ENCODE data around the gene RNF141.

The RNF141 gene

DNA sequence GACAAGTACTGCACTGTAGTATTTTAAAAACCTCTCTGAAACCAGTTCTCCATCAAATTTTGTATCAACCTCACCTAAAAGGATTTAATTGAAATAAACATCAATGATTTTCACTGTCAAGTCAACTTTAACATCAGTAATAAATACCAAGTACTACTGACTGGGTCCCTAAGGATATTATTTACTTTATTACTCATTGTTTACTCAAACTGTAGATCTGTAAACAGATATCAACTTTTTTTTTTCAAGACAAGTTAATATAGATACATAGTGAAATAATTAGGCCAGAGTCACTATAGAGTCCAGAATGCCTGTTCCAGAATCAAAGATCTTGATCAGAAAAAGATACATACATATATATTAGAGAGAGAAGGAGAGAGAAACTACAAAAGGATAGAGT lies 1.6 kb downstream of the RNF141 start:
- no peak overlapping the region for H2BK5ac ChIP-seq (ENCODE audit: low read length)
- H3K4ac ChIP-seq (ENCODE audit: low read length), result no peak overlapping the region
- no peak for DNase-seq (ENCODE audit: low spot score)
- no peak overlapping the region for H3K27ac ChIP-seq (replicated peaks; ENCODE audit: low read length)
- H2BK12ac ChIP-seq (ENCODE audit: low read length), result no peak overlapping the region
- no peak overlapping the region for H3K14ac ChIP-seq (ENCODE audit: low read length)
- no peaks in the 10 kb centered on the region for H3K27me3 ChIP-seq (ENCODE audit: control insufficient read depth in 3 of 3, insufficient read depth in 3 of 3, low read depth in 1 of 3, low read length in 3 of 3)
- H3K4me3 ChIP-seq (ENCODE audit: low read length in 2 of 2), result no peak overlapping the region
- H2BK15ac ChIP-seq (ENCODE audit: low read length), result no peak overlapping the region
- H2BK120ac ChIP-seq (ENCODE audit: low read depth, low read length), result no peak overlapping the region
- no peaks in the 10 kb centered on the region for H3K36me3 ChIP-seq (replicated peaks in 1 of 2; ENCODE audit: control insufficient read depth in 2 of 2, insufficient read depth in 2 of 2, low read length in 2 of 2)
- no peak overlapping the region for H3K18ac ChIP-seq (ENCODE audit: low read length)
- no peak overlapping the region for H3K4me2 ChIP-seq (ENCODE audit: insufficient read depth, low read length, poor library complexity, severe bottlenecking)
- no peak overlapping the region for H4K8ac ChIP-seq (ENCODE audit: low read depth, low read length)
- no peak overlapping the region for H4K91ac ChIP-seq (ENCODE audit: low read depth, low read length, poor library complexity)
- H3K9ac ChIP-seq (ENCODE audit: low read depth, low read length, poor library complexity), result no peak overlapping the region
- H3K23ac ChIP-seq (ENCODE audit: low read depth, low read length, poor library complexity), result no peak overlapping the region
- peaks cover 4% of the 10 kb centered on the region for H3K79me1 ChIP-seq (ENCODE audit: low read depth, low read length)
- H3K9me3 ChIP-seq (replicated peaks in 1 of 2; ENCODE audit: control insufficient read depth in 2 of 2, insufficient read depth in 1 of 2, low read depth in 1 of 2, low read length in 2 of 2), result peaks cover 0 to 3% of the 10 kb centered on the region in 2 donors
- H2AK5ac ChIP-seq (ENCODE audit: low read depth, low read length), result no peak overlapping the region
- peaks cover 0 to 3% of the 10 kb centered on the region in 2 donors for H3K4me1 ChIP-seq (ENCODE audit: control insufficient read depth in 2 of 2, insufficient read depth in 1 of 2, low read depth in 1 of 2, low read length in 2 of 2)
- H2AFZ ChIP-seq (ENCODE audit: low read length), result no peak overlapping the region

GRCh38 chr11:10538924-10539323 lies 2.1 kb downstream of the RNF141 start:
- Histone ChIP-seq H3K4me3 (ENCODE audit: low read length in 2 of 2) (no peak overlapping the region), H3K27me3 (ENCODE audit: control insufficient read depth in 3 of 3, insufficient read depth in 3 of 3, low read depth in 1 of 3, low read length in 3 of 3) (no peaks in the 10 kb centered on the region), H3K79me1 (ENCODE audit: low read depth, low read length) (peaks cover 4% of the 10 kb centered on the region), H2BK5ac (ENCODE audit: low read length) (no peak overlapping the region), H4K8ac (ENCODE audit: low read depth, low read length) (no peak overlapping the region), H2BK12ac (ENCODE audit: low read length) (no peak overlapping the region), H3K4me2 (ENCODE audit: insufficient read depth, low read length, poor library complexity, severe bottlenecking) (no peak overlapping the region), H3K27ac (replicated peaks; ENCODE audit: low read length) (no peak overlapping the region), H2BK15ac (ENCODE audit: low read length) (no peak overlapping the region), H3K9me3 (replicated peaks in 1 of 2; ENCODE audit: control insufficient read depth in 2 of 2, insufficient read depth in 1 of 2, low read depth in 1 of 2, low read length in 2 of 2) (no peaks in the 10 kb centered on the region), H3K4me1 (ENCODE audit: control insufficient read depth in 2 of 2, insufficient read depth in 1 of 2, low read depth in 1 of 2, low read length in 2 of 2) (peaks cover 0 to 3% of the 10 kb centered on the region in 2 donors), H3K14ac (ENCODE audit: low read length) (no peak overlapping the region), H3K9ac (ENCODE audit: low read depth, low read length, poor library complexity) (no peak overlapping the region), H3K4ac (ENCODE audit: low read length) (no peak overlapping the region), H3K36me3 (replicated peaks in 1 of 2; ENCODE audit: control insufficient read depth in 2 of 2, insufficient read depth in 2 of 2, low read length in 2 of 2) (peaks cover 0 to 2% of the 10 kb centered on the region in 2 donors), H3K23ac (ENCODE audit: low read depth, low read length, poor library complexity) (no peak overlapping the region), H2AFZ (ENCODE audit: low read length) (no peak overlapping the region), H2BK120ac (ENCODE audit: low read depth, low read length) (no peak overlapping the region), H4K91ac (ENCODE audit: low read depth, low read length, poor library complexity) (no peak overlapping the region), H3K18ac (ENCODE audit: low read length) (no peak overlapping the region), H2AK5ac (ENCODE audit: low read depth, low read length) (no peak overlapping the region)
- DNase-seq (ENCODE audit: low spot score), result no peak
- WGBS, 2 donors (ENCODE audit: extremely low coverage in 2 of 2, insufficient read length in 2 of 2, insufficient replicate concordance in 1 of 2), result no CpG with 5 or more reads among the region's 1 CpG

DNA sequence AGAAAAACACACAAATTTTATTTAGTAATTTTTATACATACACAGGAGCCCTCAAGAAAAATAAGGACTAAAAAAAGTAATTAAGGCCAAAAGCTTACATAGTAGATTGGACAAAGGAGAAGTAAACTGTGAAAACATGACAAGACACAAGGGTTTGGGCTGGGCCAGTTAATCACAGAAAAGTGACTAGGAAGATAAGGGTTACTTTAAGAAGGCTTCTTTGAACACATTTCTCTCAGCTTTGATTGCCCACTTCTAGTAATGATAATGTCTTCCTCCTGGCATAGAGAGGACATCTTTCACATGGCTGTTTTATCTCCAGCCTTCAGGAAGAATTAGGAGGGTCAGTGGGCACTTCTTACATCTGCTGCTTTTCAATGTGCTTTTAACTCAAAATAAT lies 3.4 kb downstream of the RNF141 start:
- Histone ChIP-seq H4K91ac (ENCODE audit: low read depth, low read length, poor library complexity) (no peak overlapping the region), H2BK120ac (ENCODE audit: low read depth, low read length) (no peak overlapping the region), H3K79me1 (ENCODE audit: low read depth, low read length) (peaks cover 4% of the 10 kb centered on the region), H3K9ac (ENCODE audit: low read depth, low read length, poor library complexity) (no peak overlapping the region), H3K4me2 (ENCODE audit: insufficient read depth, low read length, poor library complexity, severe bottlenecking) (no peak overlapping the region), H2BK12ac (ENCODE audit: low read length) (no peak overlapping the region), H3K4ac (ENCODE audit: low read length) (no peak overlapping the region), H3K36me3 (replicated peaks in 1 of 2; ENCODE audit: control insufficient read depth in 2 of 2, insufficient read depth in 2 of 2, low read length in 2 of 2) (peaks cover 0 to 15% of the 10 kb centered on the region in 2 donors), H3K9me3 (replicated peaks in 1 of 2; ENCODE audit: control insufficient read depth in 2 of 2, insufficient read depth in 1 of 2, low read depth in 1 of 2, low read length in 2 of 2) (no peaks in the 10 kb centered on the region), H3K14ac (ENCODE audit: low read length) (no peak overlapping the region), H2AFZ (ENCODE audit: low read length) (no peak overlapping the region), H3K4me1 (ENCODE audit: control insufficient read depth in 2 of 2, insufficient read depth in 1 of 2, low read depth in 1 of 2, low read length in 2 of 2) (peaks cover 0 to 3% of the 10 kb centered on the region in 2 donors), H3K18ac (ENCODE audit: low read length) (no peak overlapping the region), H2AK5ac (ENCODE audit: low read depth, low read length) (no peak overlapping the region), H2BK5ac (ENCODE audit: low read length) (no peak overlapping the region), H4K8ac (ENCODE audit: low read depth, low read length) (no peak overlapping the region), H3K27me3 (ENCODE audit: control insufficient read depth in 3 of 3, insufficient read depth in 3 of 3, low read depth in 1 of 3, low read length in 3 of 3) (no peaks in the 10 kb centered on the region), H3K23ac (ENCODE audit: low read depth, low read length, poor library complexity) (no peak overlapping the region), H2BK15ac (ENCODE audit: low read length) (no peak overlapping the region), H3K27ac (replicated peaks; ENCODE audit: low read length) (no peak overlapping the region), H3K4me3 (ENCODE audit: low read length in 2 of 2) (no peak overlapping the region)
- DNase-seq (ENCODE audit: low spot score), result no peak

GRCh38 chr11:10534316-10534715 lies 6.7 kb downstream of the RNF141 start:
- Histone ChIP-seq H3K4ac (ENCODE audit: low read length) (no peak overlapping the region), H4K91ac (ENCODE audit: low read depth, low read length, poor library complexity) (no peak overlapping the region), H3K4me2 (ENCODE audit: insufficient read depth, low read length, poor library complexity, severe bottlenecking) (no peak overlapping the region), H2BK12ac (ENCODE audit: low read length) (no peak overlapping the region), H3K27me3 (ENCODE audit: control insufficient read depth in 3 of 3, insufficient read depth in 3 of 3, low read depth in 1 of 3, low read length in 3 of 3) (no peaks in the 10 kb centered on the region), H2BK5ac (ENCODE audit: low read length) (no peak overlapping the region), H3K18ac (ENCODE audit: low read length) (no peak overlapping the region), H2AFZ (ENCODE audit: low read length) (no peak overlapping the region), H3K23ac (ENCODE audit: low read depth, low read length, poor library complexity) (no peak overlapping the region), H3K14ac (ENCODE audit: low read length) (no peak overlapping the region), H2BK120ac (ENCODE audit: low read depth, low read length) (no peak overlapping the region), H2AK5ac (ENCODE audit: low read depth, low read length) (no peak overlapping the region), H3K4me3 (ENCODE audit: low read length in 2 of 2) (no peak overlapping the region), H2BK15ac (ENCODE audit: low read length) (no peak overlapping the region), H3K79me1 (ENCODE audit: low read depth, low read length) (no peaks in the 10 kb centered on the region), H3K36me3 (replicated peaks in 1 of 2; ENCODE audit: control insufficient read depth in 2 of 2, insufficient read depth in 2 of 2, low read length in 2 of 2) (peaks cover 0 to 42% of the 10 kb centered on the region in 2 donors), H4K8ac (ENCODE audit: low read depth, low read length) (no peak overlapping the region), H3K4me1 (ENCODE audit: control insufficient read depth in 2 of 2, insufficient read depth in 1 of 2, low read depth in 1 of 2, low read length in 2 of 2) (no peaks in the 10 kb centered on the region), H3K9me3 (replicated peaks in 1 of 2; ENCODE audit: control insufficient read depth in 2 of 2, insufficient read depth in 1 of 2, low read depth in 1 of 2, low read length in 2 of 2) (no peaks in the 10 kb centered on the region), H3K27ac (replicated peaks; ENCODE audit: low read length) (no peak overlapping the region), H3K9ac (ENCODE audit: low read depth, low read length, poor library complexity) (no peak overlapping the region)
- no CpG with 5 or more reads among the region's 2 CpGs for WGBS, 2 donors (ENCODE audit: extremely low coverage in 2 of 2, insufficient read length in 2 of 2, insufficient replicate concordance in 1 of 2)
- DNase-seq (ENCODE audit: low spot score), result no peak

Measured in neuronal stem cell (in vitro differentiated cells).